Measurements from ENCODE around the gene GPER1. TPM values are rescaled to one million over a fixed set of nuclear protein-coding genes. Genes with fewer than 3 reads are reported as not detected.

Gene GPER1
- total RNA-seq, 2 donors from 2014 or later = 5.7 to 8.2 TPM

GRCh38 chr7:1055956-1056784 lies 31.7 kb upstream of the GPER1 start:
- no peak for DNase-seq
- H3K27ac ChIP-seq = no peak overlapping the region
- H3K36me3 ChIP-seq = no peaks in the 10 kb centered on the region
- no peaks in the 10 kb centered on the region for H3K9me3 ChIP-seq
- no peak for TF ChIP-seq CTCF (IDR thresholded peaks at IDR 0.05)
- H3K9ac ChIP-seq (ENCODE audit: low read depth in 2 of 2, low read length in 2 of 2) = no peak overlapping the region
- intact Hi-C loops (cut with DNase I) = no loop called here
- peaks cover 4% of the 10 kb centered on the region for H3K4me1 ChIP-seq
- no peaks in the 10 kb centered on the region for H3K27me3 ChIP-seq
- H3K4me3 ChIP-seq = no peak overlapping the region

GRCh38 chr7:1056785-1057410 lies 31.0 kb upstream of the GPER1 start:
- intact Hi-C loops (cut with DNase I) = no loop called here
- H3K9ac ChIP-seq (ENCODE audit: low read depth in 2 of 2, low read length in 2 of 2) = no peak overlapping the region
- no peak overlapping the region for H3K4me3 ChIP-seq
- no peaks in the 10 kb centered on the region for H3K27me3 ChIP-seq
- no peaks in the 10 kb centered on the region for H3K36me3 ChIP-seq
- no peak overlapping the region for H3K27ac ChIP-seq
- no peak for DNase-seq
- H3K4me1 ChIP-seq = peaks cover 4% of the 10 kb centered on the region
- no peak for TF ChIP-seq CTCF (IDR thresholded peaks at IDR 0.05)
- H3K9me3 ChIP-seq = no peaks in the 10 kb centered on the region

GRCh38 chr7:1057416-1058291 lies 30.3 kb upstream of the GPER1 start:
- TF ChIP-seq CTCF (IDR thresholded peaks at IDR 0.05) = no peak
- no peaks in the 10 kb centered on the region for H3K9me3 ChIP-seq
- H3K27me3 ChIP-seq = no peaks in the 10 kb centered on the region
- H3K9ac ChIP-seq (ENCODE audit: low read depth in 2 of 2, low read length in 2 of 2) = no peak overlapping the region
- intact Hi-C loops (cut with DNase I) = no loop called here
- no peak overlapping the region for H3K27ac ChIP-seq
- no peaks in the 10 kb centered on the region for H3K36me3 ChIP-seq
- H3K4me1 ChIP-seq = peaks cover 4% of the 10 kb centered on the region
- H3K4me3 ChIP-seq = no peak overlapping the region
- DNase-seq = no peak

- intact Hi-C loops (cut with DNase I) = no loop called here
- no peak for TF ChIP-seq CTCF (IDR thresholded peaks at IDR 0.05)
- no peaks in the 10 kb centered on the region for H3K27me3 ChIP-seq
- H3K9me3 ChIP-seq = no peaks in the 10 kb centered on the region
- H3K4me3 ChIP-seq = no peak overlapping the region
- H3K9ac ChIP-seq (ENCODE audit: low read depth in 2 of 2, low read length in 2 of 2) = no peak overlapping the region
- peaks cover 4% of the 10 kb centered on the region for H3K4me1 ChIP-seq
- no peak for DNase-seq
- H3K27ac ChIP-seq = no peak overlapping the region
- no peaks in the 10 kb centered on the region for H3K36me3 ChIP-seq
Observed at GRCh38 chr7:1058311-1058710, 29.6 kb upstream of the GPER1 start.

GRCh38 chr7:1058821-1059199 lies 29.1 kb upstream of the GPER1 start:
- Histone ChIP-seq H3K4me3 (no peak overlapping the region), H3K9me3 (no peaks in the 10 kb centered on the region), H3K9ac (ENCODE audit: low read depth in 2 of 2, low read length in 2 of 2) (no peak overlapping the region), H3K4me1 (peaks cover 4% of the 10 kb centered on the region), H3K36me3 (no peaks in the 10 kb centered on the region), H3K27ac (peak overlapping the region; percentile 5), H3K27me3 (no peaks in the 10 kb centered on the region)
- intact Hi-C loops (cut with DNase I) = no loop called here
- no peak for TF ChIP-seq CTCF (IDR thresholded peaks at IDR 0.05)
- DNase-seq = no peak

All from colonic mucosa (tissue), 4 donors.